Right kidney (tissue), 1 donor: ENCODE data around the gene MINDY3.

ENCODE experiments used
- DNase-seq: peaks from one replicate; pipeline ENCODE4 v3.0.0-alpha.2; 2016

The MINDY3 gene

DNA sequence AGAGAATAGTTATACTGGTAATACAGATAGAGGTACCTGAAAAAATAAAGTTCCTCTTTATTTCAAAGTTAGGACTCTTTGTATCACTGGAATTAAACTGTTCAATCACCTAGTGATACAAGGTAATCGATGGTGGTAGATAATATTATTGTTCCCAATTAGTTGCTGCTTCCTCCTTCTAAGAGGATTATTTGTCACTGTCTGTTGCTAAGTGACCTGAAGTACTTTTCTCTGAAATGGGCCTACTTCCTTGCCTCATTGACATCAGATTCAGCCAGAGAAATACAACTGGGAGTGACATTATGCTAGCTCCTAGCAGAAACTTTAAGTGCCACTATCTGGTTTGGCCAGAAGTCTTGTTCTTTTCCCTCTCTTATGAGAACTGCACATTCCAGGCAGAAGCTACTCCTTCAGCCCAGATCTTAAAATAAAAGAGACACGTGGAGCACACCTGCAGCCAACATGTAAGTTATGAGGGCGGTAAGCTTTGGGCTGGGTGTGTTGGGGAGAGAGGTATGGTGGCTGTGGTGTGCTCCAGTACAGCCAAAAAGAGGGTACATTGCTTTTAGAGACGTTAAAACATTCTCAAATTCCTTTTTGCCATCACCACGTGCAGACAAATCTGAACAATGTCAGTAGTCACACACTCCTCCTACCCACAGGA, 54.8 kb downstream of the MINDY3 start:
- DNase-seq = no peak

GRCh38 chr10:15804109-15804508, 56.2 kb downstream of the MINDY3 start:
- DNase-seq = no peak

- no peak for DNase-seq
Observed at GRCh38 chr10:15802375-15802949, 57.8 kb downstream of the MINDY3 start.

DNA sequence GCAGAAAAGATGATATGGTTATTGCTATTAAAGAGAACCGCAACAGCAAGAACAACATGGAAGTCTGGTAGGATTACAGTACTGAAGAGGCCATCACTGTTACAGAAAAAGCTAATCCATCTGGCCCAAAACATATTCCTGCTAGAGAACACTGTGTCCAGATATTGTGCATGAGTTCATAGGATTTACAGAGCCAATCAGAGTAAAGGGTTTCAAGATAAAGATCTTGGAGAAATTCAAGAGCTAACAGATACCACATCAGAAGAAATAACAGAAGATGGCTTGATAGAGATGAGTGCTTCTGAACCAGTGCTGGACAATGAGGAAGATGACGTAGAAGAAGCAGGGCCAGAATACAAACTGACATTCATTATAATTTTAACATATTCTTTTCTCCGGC, 58.7 kb downstream of the MINDY3 start:
- no peak for DNase-seq

DNA sequence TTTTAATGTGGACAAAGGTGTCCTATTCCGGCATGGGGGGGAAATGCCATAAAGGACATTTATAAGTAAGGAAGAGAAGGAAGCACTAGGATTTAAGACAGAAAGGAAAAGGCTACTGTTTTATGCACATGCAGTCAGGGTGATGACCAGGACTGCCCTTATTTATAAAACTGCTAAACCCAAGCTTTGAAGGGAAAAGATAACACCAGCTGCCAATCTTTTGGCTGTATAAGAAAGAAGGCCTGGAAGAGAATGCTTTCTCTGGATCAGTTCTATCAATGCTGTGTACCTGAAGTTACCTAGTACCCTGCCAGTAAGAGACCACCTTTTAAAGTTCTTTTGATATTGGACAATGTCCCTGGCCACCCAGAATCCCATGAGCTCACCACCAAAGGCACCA, 59.2 kb downstream of the MINDY3 start:
- no peak for DNase-seq

GRCh38 chr10:15797346-15797745, 63.0 kb downstream of the MINDY3 start:
- no peak for DNase-seq

DNA sequence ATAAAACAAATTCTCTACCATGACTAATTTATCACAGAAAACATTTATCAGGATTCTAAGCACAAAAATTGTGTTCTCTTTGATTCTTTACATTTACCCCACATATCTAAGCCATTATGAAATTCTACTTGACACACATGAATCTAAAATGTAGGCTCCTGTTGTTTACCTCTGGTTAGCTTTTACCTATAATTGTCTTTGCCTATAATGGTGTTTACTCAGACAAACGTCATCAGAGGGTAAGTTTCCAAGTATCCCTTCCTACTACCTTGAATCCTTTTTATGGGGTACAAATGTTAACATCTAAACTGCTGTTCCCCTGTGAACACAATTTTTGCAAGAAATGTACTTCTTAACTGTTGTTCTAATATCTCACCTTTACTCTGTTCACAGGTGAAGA, 63.5 kb downstream of the MINDY3 start:
- DNase-seq = no peak

- no peak for DNase-seq
Observed at GRCh38 chr10:15796098-15796759, 64.1 kb downstream of the MINDY3 start.

DNA sequence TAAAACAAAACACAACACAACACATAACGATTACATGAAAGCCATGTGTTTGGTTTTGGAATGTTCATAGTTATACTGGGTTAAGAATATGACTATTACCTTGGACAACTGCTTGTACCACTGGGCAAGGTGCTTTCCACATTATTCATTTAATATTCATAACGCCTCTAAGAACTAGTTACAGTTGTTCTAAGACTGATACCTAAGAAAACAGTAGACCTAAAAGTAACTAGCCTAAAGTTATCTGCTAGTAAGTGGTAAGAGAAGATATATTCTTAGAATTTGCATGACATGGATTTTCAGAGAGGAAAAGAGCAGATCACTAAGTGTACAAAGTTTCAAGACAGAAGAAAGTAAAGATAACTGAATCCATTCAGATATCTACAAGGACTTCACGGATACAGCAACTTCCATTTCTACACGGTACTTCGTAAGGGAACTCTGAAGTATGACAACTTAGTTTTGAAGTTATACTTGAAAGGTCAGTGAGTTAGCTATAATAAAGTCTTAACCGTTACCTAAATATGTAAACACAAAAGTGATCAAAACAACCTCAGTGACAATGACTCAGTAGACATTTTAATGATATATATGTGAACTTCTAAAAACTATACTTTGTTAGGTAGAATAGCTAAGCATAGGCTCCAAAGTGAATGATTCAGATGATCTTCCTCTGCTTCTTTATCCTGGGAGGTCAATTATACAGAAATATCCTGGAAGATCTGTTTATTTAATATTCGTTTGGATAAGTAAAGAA, 65.1 kb downstream of the MINDY3 start:
- no peak for DNase-seq

GRCh38 chr10:15794569-15794968, 65.7 kb downstream of the MINDY3 start:
- no peak for DNase-seq

- no peak for DNase-seq
Observed at GRCh38 chr10:15793664-15794063, 66.6 kb downstream of the MINDY3 start.

GRCh38 chr10:15792777-15793176, 67.5 kb downstream of the MINDY3 start:
- DNase-seq = no peak

DNA sequence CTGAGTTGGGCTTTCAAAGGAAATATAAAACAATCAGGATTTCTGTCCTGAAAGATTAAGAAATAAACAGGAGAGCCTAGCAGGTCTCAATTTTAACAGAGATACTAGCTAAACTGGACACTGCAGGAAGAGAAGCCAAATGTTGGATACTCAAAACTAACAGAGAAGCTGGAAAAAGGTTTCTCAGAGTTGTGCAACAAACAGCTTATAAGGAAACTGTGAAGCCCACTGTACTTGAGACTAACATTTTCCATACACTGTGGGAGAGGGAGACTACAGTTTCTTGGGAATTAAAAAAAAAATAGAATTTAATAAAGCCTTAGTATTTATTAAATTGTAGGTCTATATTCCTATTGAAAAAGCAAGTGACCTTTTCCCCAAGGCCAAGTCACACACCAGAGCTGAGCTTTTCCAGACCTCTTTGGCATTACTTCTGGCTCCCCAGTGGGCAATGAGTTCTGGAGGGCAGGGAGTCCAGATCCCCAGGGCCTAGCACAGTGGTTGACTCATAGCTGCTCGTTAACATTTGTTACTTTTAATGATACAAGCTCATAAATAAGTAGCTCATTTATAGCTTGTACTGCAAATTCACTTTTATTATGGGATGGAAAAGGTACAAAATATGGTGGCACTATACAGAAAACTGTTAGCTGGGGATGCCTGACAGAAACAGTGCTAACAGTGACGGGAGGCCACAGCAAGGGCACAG, 68.3 kb downstream of the MINDY3 start:
- no peak for DNase-seq

- DNase-seq = no peak
Observed at GRCh38 chr10:15789793-15790525, 70.3 kb downstream of the MINDY3 start.

- DNase-seq = no peak
Observed at GRCh38 chr10:15787426-15787825, 72.9 kb downstream of the MINDY3 start.

DNA sequence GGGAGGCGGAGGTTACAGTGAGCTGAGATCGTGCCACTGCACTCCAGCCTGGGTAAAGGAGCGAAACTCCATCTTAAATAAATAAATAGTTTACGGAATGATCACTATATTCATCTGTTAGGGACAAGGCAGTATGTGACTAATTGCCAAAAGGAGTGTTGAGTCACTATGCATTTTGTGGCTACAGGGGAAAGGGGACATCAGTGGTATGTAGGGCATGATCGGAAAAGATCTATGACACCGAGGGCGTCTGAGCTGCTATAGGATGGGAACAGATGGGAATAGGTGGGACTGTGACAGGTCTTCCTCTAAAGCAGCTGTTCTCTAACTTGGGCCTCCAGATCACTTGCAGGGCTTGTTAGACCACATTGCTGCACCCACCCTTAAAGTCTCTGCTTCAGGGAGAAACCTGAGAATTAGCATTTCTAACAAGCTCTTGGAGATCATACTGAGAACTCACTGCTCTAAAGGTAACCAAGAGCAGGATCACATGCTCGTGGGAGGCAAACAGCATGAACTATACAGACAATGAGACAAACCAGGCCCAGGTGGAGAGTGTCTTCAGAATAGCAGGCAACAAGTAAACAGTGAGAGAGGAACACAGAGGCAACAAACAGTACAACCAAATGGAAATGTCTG, 75.5 kb downstream of the MINDY3 start:
- DNase-seq = no peak

DNA sequence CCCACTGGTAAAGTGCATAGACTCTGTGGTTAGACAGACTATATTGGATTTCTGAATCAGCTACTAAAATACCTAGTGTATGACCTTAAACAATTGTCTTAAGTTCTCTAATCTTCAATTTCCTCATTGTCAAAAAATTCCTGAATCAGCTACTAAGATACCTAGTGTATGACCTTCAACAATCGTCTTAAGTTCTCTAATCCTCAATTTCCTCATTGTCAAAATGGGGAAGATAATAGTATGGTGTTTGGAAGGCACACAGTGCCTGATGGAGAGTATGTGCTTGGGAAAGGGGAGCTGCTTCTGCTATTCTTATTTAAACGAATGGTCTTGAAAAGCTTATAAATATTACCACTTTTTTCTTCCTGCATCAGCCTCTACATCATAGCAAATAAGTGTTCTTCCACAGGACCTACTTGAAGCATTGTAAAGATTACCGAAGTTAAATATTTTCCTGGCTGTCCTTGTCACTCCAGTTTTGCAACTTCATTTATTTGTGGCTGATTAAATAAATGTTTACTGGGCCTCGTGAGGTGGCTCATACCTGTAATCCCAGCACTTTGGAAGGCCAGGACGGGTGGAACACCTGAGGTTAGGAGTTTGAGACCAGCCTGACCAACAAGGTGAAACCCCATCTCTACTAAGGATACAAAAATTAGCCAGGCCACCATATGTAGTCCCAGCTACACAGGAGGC, 76.2 kb downstream of the MINDY3 start:
- DNase-seq = no peak

DNA sequence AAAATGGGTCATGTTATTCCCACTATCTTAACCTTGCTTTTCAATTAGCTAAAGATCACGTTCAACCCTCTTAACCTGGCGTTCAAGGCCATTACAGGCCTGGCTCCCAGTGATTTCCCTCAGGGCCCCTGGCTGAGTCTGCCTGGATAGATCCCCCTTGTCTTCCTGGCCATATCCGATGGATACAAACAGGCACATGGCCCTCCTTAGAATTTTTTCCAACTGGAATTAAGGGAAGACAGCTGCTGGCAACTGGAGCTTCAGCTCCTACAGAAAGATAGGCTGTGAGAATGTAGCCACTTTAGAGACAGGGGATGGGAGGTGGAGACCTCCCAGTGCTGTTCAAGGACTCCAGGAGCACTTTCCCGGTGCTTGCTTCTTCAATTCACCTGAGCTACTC, 77.5 kb downstream of the MINDY3 start:
- no peak for DNase-seq

DNA sequence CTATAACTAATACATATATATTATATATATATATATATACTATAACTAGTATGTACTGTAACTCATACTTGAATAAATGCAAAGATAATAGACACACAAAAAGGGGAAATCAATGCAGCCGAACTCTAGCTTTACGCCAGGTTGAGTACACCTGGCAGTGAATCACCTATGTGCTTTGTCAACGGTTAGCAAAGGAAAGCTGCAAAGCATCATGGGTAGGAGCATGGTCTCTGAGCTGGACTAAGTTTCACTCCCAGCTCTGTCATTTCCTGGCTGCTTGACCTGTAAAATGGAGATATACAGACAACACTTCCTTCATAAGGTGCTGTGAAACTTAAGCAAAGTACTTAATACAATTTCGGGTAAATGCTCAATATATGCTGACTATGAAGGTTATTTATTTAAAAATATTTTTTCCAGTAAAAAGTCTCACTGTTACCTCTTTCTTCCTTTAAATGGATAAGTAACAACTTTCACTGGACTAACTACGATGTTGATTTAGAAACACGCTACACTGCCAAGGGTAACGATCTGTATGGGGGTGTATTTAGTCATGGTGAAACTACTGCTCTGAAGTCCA, 78.8 kb downstream of the MINDY3 start:
- no peak for DNase-seq
